Neural cell (in vitro differentiated cells): ENCODE data around the gene TOP3A. TPM values are rescaled to one million over a fixed set of nuclear protein-coding genes. Genes with fewer than 3 reads are reported as not detected.

Experiments
- H2AFZ ChIP-seq: fragments of 200-600, 300-800 bp; sonication (generic), shearing (Covaris generic); 2 replicates; pipeline ENCODE4 v1.6.0; 2014; ENCODE audit warnings: low read depth, mild to moderate bottlenecking, antibody characterized with exemption, low read length, moderate library complexity
- H3F3A ChIP-seq: fragments of 200-600 bp; shearing (Covaris generic); 2 replicates; pipeline ENCODE4 v1.6.1; 2016; ENCODE audit warnings: mild to moderate bottlenecking, moderate library complexity, mixed read lengths, antibody characterized with exemption, low read length; ENCODE audit not compliant: insufficient read depth, poor library complexity, severe bottlenecking
- H3K27ac ChIP-seq: fragments of 200-600, 300-800 bp; sonication (generic), shearing (Covaris generic); 2 replicates; pipeline ENCODE4 v1.5.1; 2014; ENCODE audit warnings: mild to moderate bottlenecking, low read length, moderate library complexity
- H3K27me3 ChIP-seq: fragments of 300-800, 200-600 bp; sonication (generic), shearing (Covaris generic); 2 replicates; pipeline ENCODE4 v1.6.0; 2014; ENCODE audit warnings: mild to moderate bottlenecking, low read depth, low read length, moderate library complexity; ENCODE audit not compliant: insufficient read depth
- H3K36me3 ChIP-seq: fragments of 300-800, 200-600 bp; sonication (generic), shearing (Covaris generic); 2 replicates; pipeline ENCODE4 v1.5.1; 2014; ENCODE audit warnings: mild to moderate bottlenecking, antibody characterized with exemption, low read length, moderate library complexity; ENCODE audit not compliant: insufficient read depth
- H3K4me2 ChIP-seq: fragments of 300-800, 200-600 bp; sonication (generic), shearing (Covaris generic); 2 replicates; pipeline ENCODE4 v1.6.0; 2014; ENCODE audit warnings: mild to moderate bottlenecking, low read length
- H3K4me3 ChIP-seq: fragments of 300-800, 200-600 bp; sonication (generic), shearing (Covaris generic); 2 replicates; pipeline ENCODE4 v1.5.1; 2014; ENCODE audit warnings: mild to moderate bottlenecking, low read length, moderate library complexity
- H3K79me2 ChIP-seq: fragments of 200-600 bp; shearing (Covaris generic); replicated peaks from 2 replicates; pipeline ENCODE4 v1.6.0; 2014; ENCODE audit warnings: mild to moderate bottlenecking, low read length, moderate library complexity; ENCODE audit not compliant: insufficient read depth
- H3K9ac ChIP-seq: fragments of 300-800, 200-600 bp; sonication (generic), shearing (Covaris generic); 2 replicates; pipeline ENCODE4 v1.6.1; 2016; ENCODE audit warnings: mild to moderate bottlenecking, low read length, mixed read lengths
- H3K9me2 ChIP-seq: fragments of 200-600 bp; shearing (Covaris generic); 2 replicates; pipeline ENCODE4 v1.6.1; 2016; ENCODE audit warnings: mild to moderate bottlenecking, low read length, mixed read lengths; ENCODE audit not compliant: insufficient read depth
- H3K9me3 ChIP-seq: fragments of 200-600, 300-800 bp; sonication (generic), shearing (Covaris generic); 2 replicates; pipeline ENCODE4 v1.6.1; 2016; ENCODE audit warnings: mild to moderate bottlenecking, mixed run types, low read length, moderate library complexity, mixed read lengths
- H4K20me1 ChIP-seq: fragments of 200-600 bp; shearing (Covaris generic); 2 replicates; pipeline ENCODE4 v1.6.1; 2016; ENCODE audit warnings: mild to moderate bottlenecking, mixed run types; ENCODE audit not compliant: insufficient read depth
- CTCF ChIP-seq: fragments of 450-650 bp; IDR thresholded peaks from 2 replicates; pipeline ENCODE4 v1.5.1; 2014; ENCODE audit warnings: antibody characterized with exemption, mild to moderate bottlenecking, moderate library complexity; ENCODE audit not compliant: poor library complexity, severe bottlenecking
- EP300 ChIP-seq: fragments of 450-650 bp; conservative IDR thresholded peaks from 2 replicates; pipeline ENCODE4 v1.6.1; 2014; ENCODE audit warnings: antibody characterized with exemption, mild to moderate bottlenecking, moderate library complexity; ENCODE audit not compliant: poor library complexity, severe bottlenecking
- EZH2 ChIP-seq: fragments of 200-600, 300-800 bp; shearing (Covaris generic), sonication (generic); IDR thresholded peaks from 2 replicates; pipeline ENCODE4 v1.6.1; 2014; ENCODE audit warnings: antibody characterized with exemption, low read length, borderline replicate concordance, mild to moderate bottlenecking; ENCODE audit not compliant: insufficient read depth, poor library complexity, severe bottlenecking
- MXI1 ChIP-seq: fragments of 450-650 bp; conservative IDR thresholded peaks from 2 replicates; pipeline ENCODE4 v1.6.1; 2014; ENCODE audit warnings: antibody characterized with exemption, mild to moderate bottlenecking; ENCODE audit not compliant: poor library complexity, severe bottlenecking
- POLR2AphosphoS5 ChIP-seq: IDR thresholded peaks from 2 replicates; pipeline ENCODE4 v1.6.1; 2012
- RAD21 ChIP-seq: fragments of 450-650 bp; conservative IDR thresholded peaks from 2 replicates; pipeline ENCODE4 v1.6.1; 2014; ENCODE audit warnings: antibody characterized with exemption, mild to moderate bottlenecking, moderate library complexity
- REST ChIP-seq: IDR thresholded peaks from 2 replicates; pipeline ENCODE4 v1.6.1; 2012; ENCODE audit warnings: borderline replicate concordance
- SMC3 ChIP-seq: fragments of 450-650 bp; conservative IDR thresholded peaks from 2 replicates; pipeline ENCODE4 v1.6.1; 2014; ENCODE audit warnings: antibody characterized with exemption, mild to moderate bottlenecking, moderate library complexity; ENCODE audit not compliant: poor library complexity
- TAF1 ChIP-seq: IDR thresholded peaks from 2 replicates; pipeline ENCODE4 v1.6.1; 2012; ENCODE audit warnings: low read depth
- polyA plus RNA-seq: library from polyadenylated mRNA; depleted of rRNA; stranded (reverse); fragments of >200 nt; gene quantifications from 2 replicates; pipeline ENCODE4 v1.2.3, GENCODE V29; 2014

Gene TOP3A
- polyA plus RNA-seq, 1 donor from 2014 or later = 31.9 TPM

- Histone ChIP-seq H4K20me1 (no peaks in the 10 kb centered on the region), H3K9ac (no peak overlapping the region), H3K4me3 (no peak overlapping the region), H3K27ac (no peak overlapping the region), H3K36me3 (no peaks in the 10 kb centered on the region), H3K9me3 (no peaks in the 10 kb centered on the region), H3K9me2 (no peaks in the 10 kb centered on the region), H3K4me2 (no peak overlapping the region), H3F3A (no peaks in the 10 kb centered on the region), H3K79me2 (no peaks in the 10 kb centered on the region), H3K27me3 (no peaks in the 10 kb centered on the region), H2AFZ (no peak overlapping the region)
- TF ChIP-seq TAF1 (no peak), POLR2AphosphoS5 (no peak), MXI1 (no peak), EZH2 (no peak), CTCF (no peak), EP300 (no peak), SMC3 (no peak)
Measured at GRCh38 chr17:18328643-18329204, 13.9 kb upstream of the TOP3A start.

- no peaks in the 10 kb centered on the region for H3K9me2 ChIP-seq
- H3K4me2 ChIP-seq = no peak overlapping the region
- no peak for TF ChIP-seq POLR2AphosphoS5
- TF ChIP-seq EZH2 = no peak
- no peak for TF ChIP-seq REST
- no peaks in the 10 kb centered on the region for H3K27me3 ChIP-seq
- no peak overlapping the region for H2AFZ ChIP-seq
- H3K36me3 ChIP-seq = no peaks in the 10 kb centered on the region
- no peaks in the 10 kb centered on the region for H3K79me2 ChIP-seq
- no peaks in the 10 kb centered on the region for H3K9me3 ChIP-seq
- H3K27ac ChIP-seq = no peak overlapping the region
- H3K4me3 ChIP-seq = no peak overlapping the region
- no peaks in the 10 kb centered on the region for H4K20me1 ChIP-seq
- H3K9ac ChIP-seq = no peak overlapping the region
- H3F3A ChIP-seq = no peaks in the 10 kb centered on the region
Measured at GRCh38 chr17:18327556-18327955, 12.8 kb upstream of the TOP3A start.

- H4K20me1 ChIP-seq = no peaks in the 10 kb centered on the region
- H3F3A ChIP-seq = no peaks in the 10 kb centered on the region
- H3K27ac ChIP-seq = no peak overlapping the region
- no peaks in the 10 kb centered on the region for H3K36me3 ChIP-seq
- no peak overlapping the region for H3K9ac ChIP-seq
- TF ChIP-seq CTCF = no peak
- no peak for TF ChIP-seq SMC3
- TF ChIP-seq EP300 = no peak
- TF ChIP-seq RAD21 = no peak
- no peak for TF ChIP-seq MXI1
- TF ChIP-seq POLR2AphosphoS5 = no peak
- no peak for TF ChIP-seq TAF1
- TF ChIP-seq EZH2 = no peak
- TF ChIP-seq REST = no peak
- H2AFZ ChIP-seq = no peak overlapping the region
- no peak overlapping the region for H3K4me2 ChIP-seq
- H3K4me3 ChIP-seq = no peak overlapping the region
- no peaks in the 10 kb centered on the region for H3K79me2 ChIP-seq
- H3K9me3 ChIP-seq = no peaks in the 10 kb centered on the region
- H3K27me3 ChIP-seq = no peaks in the 10 kb centered on the region
- H3K9me2 ChIP-seq = no peaks in the 10 kb centered on the region
Measured at GRCh38 chr17:18327093-18327492, 12.3 kb upstream of the TOP3A start.
